IMR-90 (cell line): Measurements from ENCODE around the gene SLCO3A1.

Source experiments
- CEBPB ChIP-seq: IDR thresholded peaks from 2 replicates; pipeline ENCODE4 v1.6.1; 2012; ENCODE audit warnings: low read depth, low read length, improper control_type of control experiment
- CHD1 ChIP-seq: IDR thresholded peaks from 2 replicates; pipeline ENCODE4 v1.6.1; 2012; ENCODE audit warnings: low read depth, low read length, improper control_type of control experiment
- CTCF ChIP-seq: conservative IDR thresholded peaks from 2 replicates; pipeline ENCODE4 v1.5.1; 2012; ENCODE audit warnings: mild to moderate bottlenecking, low read depth, low read length, improper control_type of control experiment
- ELK1 ChIP-seq: fragments of 150-350 bp; IDR thresholded peaks from 2 replicates; pipeline ENCODE4 v1.6.1; 2016; ENCODE audit warnings: low read depth, mild to moderate bottlenecking, low read length, moderate library complexity, borderline replicate concordance
- FOS ChIP-seq: fragments of 150-350 bp; IDR thresholded peaks from 2 replicates; pipeline ENCODE4 v1.6.1; 2016; ENCODE audit warnings: low read depth, low read length
- MAZ ChIP-seq: IDR thresholded peaks from 2 replicates; pipeline ENCODE4 v1.6.1; 2012; ENCODE audit warnings: low read depth, mild to moderate bottlenecking, low read length, improper control_type of control experiment, moderate library complexity, borderline replicate concordance
- POLR2A ChIP-seq: IDR thresholded peaks from 2 replicates; pipeline ENCODE4 v1.6.1; 2012; ENCODE audit warnings: mild to moderate bottlenecking, low read depth, low read length
- RAD21 ChIP-seq: IDR thresholded peaks from 2 replicates; pipeline ENCODE4 v1.6.1; 2012; ENCODE audit warnings: low read length, improper control_type of control experiment
- SMC3 ChIP-seq: fragments of 150-350 bp; IDR thresholded peaks from 2 replicates; pipeline ENCODE4 v1.6.1; 2016; ENCODE audit warnings: low read depth, mild to moderate bottlenecking, antibody characterized with exemption, low read length, moderate library complexity
- USF2 ChIP-seq: fragments of 150-350 bp; IDR thresholded peaks from 2 replicates; pipeline ENCODE4 v1.6.1; 2017; ENCODE audit warnings: mild to moderate bottlenecking, antibody characterized with exemption, low read length, low read depth

- TF ChIP-seq ELK1: no peak
- no peak for TF ChIP-seq CTCF
- no peak for TF ChIP-seq RAD21
- TF ChIP-seq POLR2A: no peak
- TF ChIP-seq CHD1: no peak
- no peak for TF ChIP-seq USF2
- TF ChIP-seq FOS: no peak
- TF ChIP-seq MAZ: no peak
- no peak for TF ChIP-seq CEBPB
- TF ChIP-seq SMC3: no peak
Observed at GRCh38 chr15:92048739-92049138, 195.2 kb downstream of the SLCO3A1 start.
